Activated CD4-positive, alpha-beta T cell treated with anti-CD3 and anti-CD28 coated beads, Interleukin-2, amount 50 U/mL, for 4 hours (primary cell): ENCODE data around the gene MYO16.

Experiments used
- DNase-seq, 2 experiments: peaks; one replicate each; pipeline ENCODE4 v3.0.0-alpha.2; 2020

MYO16 gene

GRCh38 chr13:109256866-109257760 is 627.7 kb downstream of the MYO16 start:
- no peak for DNase-seq
